HG02763 (cell line): ENCODE measurements around the gene FSIP1.

Experiments used
- ATAC-seq: cut with Tn5 transposase; IDR thresholded peaks from one replicate; pipeline ENCODE4 v1.9.1; 2021; ENCODE audit warnings: mild to moderate bottlenecking, moderate library complexity; ENCODE audit not compliant: unreplicated experiment

FSIP1 gene

DNA sequence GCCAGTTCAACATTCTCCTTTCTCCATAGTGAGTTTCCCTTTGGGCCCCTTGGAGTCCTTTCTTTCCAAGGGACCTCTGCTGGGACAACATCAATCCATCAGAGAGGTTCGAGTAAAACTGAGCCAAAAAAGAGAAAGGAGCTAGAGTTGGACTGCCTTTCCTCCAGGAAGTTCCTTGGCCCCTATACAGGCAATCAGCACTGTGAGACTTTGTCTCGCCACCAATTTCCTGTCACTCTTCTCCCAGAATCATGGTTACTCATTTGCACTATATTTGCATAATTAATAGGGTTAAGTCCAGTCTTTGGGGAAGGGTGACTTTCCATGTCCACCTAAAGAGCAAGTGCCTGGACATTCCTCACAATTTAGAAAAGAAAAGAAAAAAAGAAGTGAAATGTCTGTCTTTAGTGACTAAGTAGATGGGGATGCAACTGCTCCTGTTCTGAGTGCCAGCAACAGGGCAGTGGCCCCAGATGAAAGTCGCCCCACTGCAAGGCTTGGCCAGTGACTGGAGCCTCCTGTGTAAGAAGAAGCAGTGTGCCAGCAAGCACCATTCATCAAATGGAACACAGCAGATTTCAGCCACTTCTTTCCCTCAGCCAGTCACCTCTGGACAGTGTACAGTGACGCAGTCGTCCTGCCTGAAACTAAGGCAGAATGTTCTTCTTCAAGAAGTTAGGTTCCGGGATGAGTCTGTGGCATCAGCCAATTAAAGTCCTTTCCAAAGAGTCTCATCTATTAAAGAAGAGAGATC, 91.6 kb downstream of the FSIP1 start:
- ATAC-seq = no peak

DNA sequence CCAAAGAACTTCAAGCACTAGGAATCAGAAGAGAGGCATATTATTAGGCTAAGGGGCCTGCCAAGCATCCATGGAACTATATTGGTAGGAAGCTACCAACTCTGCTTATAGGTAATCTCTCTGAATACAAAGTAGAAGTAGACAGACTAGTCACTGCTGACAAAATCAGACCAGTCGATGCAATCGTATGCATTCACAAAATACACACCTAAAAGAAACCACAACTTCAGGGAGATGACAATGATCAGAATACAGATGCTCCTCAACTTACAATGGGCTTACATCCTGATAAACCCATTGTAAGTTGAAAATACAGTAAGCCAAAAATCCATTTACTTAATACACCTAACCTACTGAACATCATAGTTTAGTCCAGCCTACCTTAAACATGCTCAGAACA, 94.7 kb downstream of the FSIP1 start:
- ATAC-seq = no peak

DNA sequence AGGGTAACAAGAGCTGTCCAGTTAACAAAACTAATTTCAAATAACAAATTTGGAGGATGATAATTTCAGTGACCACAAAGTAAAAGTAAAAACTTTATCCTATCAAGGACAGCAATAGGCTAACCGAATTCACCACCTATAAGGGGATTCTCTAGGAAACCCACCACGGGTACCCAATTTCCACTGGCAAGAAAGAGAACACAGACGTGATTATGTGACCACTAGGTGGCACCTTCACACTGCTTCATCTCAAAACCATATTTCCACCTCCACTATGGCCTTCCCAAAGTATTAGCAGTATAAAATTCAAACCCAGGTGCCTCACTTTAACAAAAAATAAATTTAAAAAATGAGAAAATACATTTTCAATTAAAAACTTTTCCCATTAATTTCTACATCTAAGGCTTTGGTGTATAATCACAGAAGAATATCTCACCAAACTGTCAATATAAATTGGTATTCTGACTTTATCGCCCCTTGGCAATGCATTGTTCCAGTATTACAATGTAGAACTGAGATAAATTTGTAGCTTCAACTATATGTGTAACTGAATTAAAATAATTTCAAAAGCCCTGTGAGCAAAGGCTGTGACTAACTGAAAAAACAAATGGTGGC, 96.5 kb downstream of the FSIP1 start:
- ATAC-seq = no peak

DNA sequence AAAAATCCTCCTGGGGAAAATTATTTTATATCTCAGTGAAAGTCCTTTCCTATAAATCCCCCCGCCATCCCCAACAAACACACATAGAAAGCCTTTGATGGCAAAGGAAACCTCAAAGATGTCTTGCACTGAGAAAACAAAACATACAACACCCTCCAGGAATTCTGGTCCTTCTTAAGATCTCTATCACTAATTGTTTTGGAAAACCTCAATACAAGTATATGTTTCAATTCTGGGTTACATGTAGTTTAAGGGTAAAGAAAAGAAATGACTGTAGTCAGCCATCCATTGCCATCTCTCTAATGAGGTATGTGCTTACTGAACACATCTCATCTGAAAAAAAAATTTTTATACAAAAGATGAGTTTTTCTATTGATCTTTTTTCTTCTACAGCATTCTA, 97.3 kb downstream of the FSIP1 start:
- no peak for ATAC-seq

DNA sequence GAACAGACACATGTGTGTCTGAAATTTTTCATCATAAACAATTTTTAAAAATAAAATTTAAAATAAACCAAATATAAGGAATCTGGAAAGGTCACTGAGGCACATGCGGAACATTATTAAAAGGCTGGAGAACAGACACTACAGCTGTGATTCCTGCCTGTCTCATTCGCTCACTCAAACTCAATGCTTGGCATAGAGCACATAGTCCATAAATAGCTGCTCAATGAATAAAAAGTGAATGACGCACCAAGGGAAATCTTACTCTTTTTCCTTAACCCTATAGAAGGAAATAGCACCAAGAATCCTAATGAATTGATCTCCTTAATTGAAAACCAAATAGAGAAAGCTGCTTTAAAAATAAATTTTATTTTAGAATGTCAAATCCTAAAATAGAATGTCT, 98.4 kb downstream of the FSIP1 start:
- no peak for ATAC-seq

DNA sequence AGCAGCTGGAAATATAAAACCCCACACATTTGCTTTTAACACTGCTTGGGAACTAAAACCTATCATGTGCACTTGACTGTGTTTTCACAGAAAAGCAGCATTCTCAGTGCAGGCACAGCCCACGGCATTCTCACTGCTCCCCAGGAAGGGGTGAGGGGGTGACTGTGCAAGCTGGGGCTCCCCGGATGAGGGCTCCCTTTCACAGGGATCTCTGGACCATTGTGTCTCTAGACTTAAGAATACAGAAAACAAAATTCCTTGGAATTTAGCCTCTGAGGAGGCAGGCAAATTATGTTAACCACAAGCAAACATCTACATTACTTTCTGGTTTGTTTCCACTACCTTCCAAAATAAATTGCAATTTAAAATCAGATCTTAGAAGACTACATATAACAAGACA, 100.3 kb downstream of the FSIP1 start:
- ATAC-seq = no peak

DNA sequence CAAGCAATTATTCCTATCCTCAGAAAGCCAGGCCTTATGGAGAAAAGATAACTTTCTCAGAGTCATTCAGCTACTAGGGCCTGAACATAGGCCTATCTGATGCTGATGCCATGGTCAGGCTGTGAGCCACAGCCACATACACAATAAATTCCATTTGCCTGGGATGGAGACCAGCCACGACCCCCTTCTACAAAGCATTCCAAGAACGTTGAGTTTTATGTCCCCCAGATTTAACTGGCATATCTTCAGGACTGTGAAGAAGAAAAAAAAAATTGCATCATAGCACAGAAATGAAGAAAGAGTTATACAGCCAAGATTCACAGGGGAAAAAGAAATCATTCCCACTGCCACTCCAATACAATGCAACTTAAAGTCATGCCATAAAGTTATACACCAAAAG, 101.8 kb downstream of the FSIP1 start:
- ATAC-seq = no peak

DNA sequence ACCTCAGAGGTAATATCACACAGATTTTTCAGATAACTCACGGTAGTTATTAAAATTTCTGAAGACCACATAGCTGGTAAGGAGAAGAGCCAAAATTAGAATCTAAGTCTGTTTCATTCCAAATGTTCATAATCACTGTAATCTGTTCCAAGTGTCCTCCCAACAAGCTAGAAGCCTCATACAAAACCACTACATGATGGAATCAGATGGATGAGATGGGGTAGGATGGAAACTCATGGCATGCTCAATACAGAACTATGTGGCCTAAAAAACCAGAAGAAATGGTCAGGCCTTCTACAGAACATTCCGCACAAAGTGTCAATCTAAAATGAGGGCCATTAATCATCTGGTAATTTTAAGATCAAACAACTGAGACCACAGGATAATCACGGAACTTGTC, 110.0 kb downstream of the FSIP1 start:
- no peak for ATAC-seq

DNA sequence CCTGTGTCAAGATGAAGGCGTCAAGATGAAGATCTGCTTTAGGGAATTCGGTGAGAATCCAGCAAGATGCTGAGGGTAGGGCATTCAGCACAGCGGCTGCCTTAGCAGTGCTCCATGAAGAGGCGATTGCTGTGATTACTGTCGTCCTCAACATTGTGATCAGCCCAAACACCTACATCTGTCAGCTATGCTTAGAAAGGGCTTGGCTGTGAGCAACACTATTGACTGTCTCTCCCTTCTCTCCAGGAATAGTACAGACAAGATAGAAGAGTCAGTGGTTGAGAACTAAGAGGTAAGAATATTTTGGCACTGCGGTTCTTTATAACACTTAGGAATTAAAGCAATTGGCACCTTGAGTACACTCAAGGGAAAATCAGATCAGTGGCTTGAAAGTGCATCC, 110.5 kb downstream of the FSIP1 start:
- ATAC-seq = no peak

DNA sequence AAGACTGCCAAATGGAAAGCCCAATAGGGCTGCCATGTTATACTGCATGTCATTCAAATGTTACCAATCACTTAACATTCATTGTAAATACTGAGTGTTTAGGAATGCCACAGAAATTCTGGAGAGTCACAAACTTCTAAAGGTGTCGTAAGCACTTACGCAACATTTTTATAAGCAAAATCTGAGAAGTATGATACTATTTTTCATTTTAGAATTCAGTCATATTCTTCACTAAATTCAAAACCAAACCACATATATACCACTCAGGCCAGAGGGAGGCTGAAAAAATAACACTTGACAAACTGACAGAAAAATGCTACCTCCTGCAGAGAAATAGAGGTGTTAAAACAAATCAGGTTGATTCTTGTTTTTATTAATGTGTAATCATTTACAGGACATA, 112.0 kb downstream of the FSIP1 start:
- ATAC-seq = no peak

DNA sequence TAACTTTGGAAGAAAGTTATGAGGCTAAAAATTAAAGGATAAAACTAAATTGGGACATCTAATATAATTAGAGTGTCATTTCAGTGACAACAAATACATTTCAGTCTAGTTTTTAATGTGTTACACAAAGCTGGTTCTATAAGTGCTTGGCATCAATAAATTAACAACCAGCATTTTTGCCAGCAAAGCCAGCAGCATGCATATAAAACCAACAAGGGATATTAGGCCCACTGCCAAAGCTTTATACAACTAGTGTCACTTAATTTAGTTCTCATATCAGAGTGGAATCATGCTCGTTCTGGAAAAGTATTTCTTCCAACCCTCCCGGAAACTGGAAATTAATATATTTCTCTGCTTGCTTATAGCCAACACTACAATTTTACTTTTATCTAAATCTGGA, 113.0 kb downstream of the FSIP1 start:
- ATAC-seq = no peak

DNA sequence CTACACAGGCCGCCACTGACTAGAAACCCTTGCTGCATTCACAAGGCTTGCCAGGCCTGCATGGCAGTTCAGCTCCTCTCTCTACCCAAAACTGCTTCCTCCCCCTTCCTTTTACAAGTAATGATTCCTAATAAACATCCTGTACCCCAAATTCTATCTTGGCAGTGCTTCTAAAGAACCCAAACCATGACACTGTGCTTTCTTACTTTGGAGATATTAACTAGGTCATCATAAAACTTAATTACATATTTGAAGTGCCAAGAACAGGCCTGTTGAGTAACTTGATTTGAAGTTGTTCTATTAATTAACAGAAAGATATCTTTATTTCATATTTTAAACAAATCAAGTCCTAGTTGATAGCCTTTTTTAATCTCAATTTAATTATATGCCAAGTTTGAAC, 113.4 kb downstream of the FSIP1 start:
- ATAC-seq = no peak

DNA sequence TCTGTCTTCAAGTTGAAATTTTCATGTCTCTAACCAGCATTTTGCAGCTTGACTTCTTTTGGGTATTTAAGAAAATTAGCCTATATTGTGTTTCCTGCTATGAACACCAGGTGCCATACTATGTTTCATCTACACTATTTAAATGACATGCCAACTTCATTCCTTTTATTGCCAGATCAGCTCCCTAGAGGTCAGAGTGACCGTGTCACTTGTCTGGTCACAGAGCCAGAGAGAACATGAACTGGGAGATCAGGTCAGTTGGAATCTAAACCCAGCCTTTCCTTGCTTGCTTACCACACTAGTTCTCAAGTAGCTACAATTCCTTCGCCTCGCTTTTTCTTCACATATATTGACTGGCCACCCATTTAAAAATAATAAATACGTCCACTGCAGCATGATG, 114.2 kb downstream of the FSIP1 start:
- no peak for ATAC-seq

DNA sequence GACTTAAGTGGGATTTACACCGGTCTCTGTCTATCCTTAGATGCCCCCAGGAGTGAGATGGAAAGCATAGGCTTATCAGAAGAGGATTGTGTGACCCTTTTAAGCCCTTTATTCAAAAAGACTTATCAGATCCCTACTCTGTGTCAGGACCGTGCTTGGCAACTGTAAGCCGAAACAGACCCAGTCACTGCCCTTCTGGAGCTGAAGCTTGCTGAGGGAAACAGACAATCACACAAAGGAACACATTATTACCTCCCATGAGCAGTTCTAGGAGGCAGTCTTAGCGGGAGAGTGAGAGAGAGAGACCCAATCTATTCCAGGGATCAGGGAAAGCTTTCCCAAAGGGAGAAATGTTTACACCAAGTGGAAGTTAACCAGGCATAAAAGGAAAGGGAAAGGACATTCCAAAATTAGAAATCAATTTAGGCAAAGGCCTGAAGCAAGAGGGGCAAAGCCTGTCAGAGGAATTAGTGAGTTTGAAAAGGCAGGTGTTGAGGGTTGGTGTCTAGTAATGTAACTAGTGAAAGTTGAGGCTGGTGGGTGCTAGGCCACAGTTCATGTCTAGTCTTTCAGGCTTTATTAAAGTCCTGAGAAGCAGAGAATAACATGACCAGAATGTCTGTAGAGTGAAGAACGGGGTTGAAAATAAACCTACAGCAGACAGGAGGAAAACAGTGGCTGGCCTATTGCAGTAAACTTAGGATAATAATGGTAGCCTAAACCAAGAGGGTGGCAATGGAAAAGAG, 115.1 kb downstream of the FSIP1 start:
- ATAC-seq = no peak

DNA sequence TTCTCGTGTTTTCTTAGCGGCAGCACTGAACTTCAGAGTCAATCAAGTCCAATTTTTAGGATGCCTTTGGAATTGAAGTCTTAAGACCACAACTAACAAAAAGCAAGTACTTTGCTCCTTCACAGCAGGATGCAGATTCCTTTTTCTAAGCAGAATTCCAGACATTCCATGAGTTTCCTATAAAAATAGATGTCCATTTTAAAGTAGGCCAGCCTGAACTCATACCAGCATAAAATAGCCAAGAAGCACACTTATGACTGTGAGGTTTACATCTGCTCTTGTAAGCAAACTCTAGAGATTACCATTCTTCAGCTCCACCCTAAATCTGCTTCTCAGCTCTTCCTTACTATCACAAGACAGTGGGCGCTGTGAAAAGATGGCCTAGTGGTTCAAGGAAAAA, 116.0 kb downstream of the FSIP1 start:
- no peak for ATAC-seq

DNA sequence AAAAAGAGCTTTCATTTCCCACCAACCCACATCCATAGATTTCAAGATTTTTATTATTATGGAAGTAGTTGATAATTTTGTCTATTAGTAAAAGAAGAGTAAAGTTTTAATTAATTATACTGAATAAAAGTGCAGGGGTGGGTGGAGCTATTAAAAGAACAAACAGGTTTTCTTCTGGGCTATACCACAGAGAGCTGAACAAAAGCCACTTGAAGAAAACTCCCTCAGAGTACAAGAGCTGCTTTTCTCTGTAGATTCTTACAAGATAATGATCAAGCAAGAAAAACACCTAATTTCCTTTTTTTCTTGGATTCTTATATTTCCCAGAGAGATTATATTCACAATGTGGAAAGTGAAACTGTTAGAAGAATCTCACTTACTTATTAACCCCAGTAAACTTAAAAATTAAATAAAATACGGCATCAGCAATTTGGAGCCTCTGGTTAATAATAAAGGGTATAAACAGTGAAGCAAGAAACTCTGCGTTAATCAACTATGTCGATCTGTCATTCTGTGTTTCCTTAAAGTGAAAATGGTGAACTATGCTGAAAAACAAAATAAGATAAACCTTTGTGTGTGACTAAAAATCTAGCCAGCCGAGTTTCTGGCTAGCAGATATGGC, 116.9 kb downstream of the FSIP1 start:
- ATAC-seq = no peak

DNA sequence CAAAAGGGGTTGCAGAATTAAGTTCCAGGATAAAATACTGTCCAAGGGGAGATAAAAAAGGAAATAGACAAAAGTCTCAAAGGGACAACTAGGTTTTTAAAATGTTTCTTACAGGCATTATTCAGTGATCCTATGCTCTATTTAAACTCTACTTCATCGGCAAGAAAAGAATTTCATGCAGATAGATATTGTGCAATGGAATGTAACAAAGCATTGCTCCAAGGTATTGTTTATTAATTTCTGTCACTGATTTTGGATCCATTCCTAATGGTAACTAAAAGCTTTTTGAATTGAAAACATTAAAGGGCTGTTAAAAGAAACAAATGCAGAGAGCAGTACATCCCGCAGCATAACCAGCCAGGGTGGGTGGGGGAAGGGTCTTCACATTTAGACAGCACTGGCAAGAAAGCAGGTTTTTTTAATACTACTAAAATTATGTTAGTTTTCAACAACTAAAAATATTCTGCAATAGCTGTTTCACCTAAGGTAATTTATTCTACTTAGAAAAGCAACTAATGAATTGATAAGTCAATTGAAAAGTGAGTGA, 118.9 kb downstream of the FSIP1 start:
- no peak for ATAC-seq

DNA sequence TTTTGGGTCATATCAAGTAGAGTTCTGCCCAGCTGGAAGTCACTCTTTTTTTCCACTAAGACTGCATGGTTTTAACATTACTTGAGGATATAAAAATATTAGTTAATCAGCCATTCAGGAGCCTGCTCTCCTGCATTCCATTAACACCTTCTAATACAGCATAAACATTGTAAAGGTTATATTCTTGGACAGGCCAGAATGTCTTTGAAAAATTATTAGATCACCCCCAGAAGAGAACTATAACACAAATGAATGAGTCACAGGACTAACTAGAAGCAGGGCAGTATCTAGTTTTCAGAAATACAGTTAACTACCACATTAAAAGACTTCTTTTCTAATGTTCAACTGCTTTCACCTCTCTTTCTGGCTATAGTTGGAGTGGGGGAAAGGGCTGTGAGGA, 120.9 kb downstream of the FSIP1 start:
- ATAC-seq = no peak

DNA sequence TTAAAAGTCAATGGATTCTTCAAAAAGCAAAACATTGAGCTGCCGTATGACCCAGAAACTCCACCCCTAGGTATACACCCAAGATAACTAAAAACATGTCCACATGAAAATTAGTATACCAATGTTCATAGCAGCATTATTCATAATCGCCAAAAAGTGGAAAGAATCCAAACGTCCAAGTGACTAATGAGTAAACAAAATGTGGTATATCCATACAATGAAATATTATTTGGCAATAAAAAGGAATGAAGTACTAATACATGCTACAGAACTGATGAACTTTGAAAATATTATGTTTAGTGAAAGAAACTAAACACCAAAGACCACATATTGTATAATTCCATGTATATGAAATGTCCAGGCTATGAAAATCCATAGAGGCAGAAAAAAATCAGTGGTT, 123.9 kb downstream of the FSIP1 start:
- ATAC-seq = no peak

DNA sequence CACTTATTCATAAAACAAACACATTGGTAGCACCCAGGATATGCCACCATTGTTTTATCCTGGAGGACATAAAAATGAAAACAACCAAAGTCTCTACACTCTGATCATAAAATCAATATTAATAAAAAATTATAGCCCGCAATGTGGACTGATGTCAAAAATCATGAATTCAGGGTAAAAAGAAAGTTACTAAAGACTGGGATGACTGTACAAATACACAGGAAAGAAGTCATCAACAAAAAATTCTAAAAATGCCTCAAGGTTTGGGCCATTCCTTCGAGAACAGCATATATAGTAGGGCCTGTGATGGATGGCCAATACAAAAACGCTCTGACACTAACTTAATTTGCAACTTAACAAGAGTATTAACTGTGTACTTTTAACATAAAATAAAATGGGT, 125.0 kb downstream of the FSIP1 start:
- no peak for ATAC-seq

DNA sequence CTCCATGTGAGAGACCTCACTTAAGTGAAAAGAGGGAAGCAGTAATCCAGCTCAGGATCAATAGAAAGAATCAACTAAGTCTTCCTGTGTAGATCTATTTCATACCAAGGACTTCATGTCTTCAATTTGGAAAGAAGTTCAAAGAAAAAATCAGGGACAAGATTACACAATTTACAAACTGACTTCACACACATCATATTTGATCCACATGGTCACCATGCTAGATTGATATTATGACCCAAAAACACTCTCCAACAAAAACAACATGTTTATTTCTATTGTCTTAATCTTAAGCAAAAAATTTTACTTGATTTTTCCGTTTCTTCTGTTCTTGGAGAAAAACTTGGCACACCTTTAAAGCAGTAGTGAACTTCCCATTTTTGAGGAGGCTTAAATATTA, 125.5 kb downstream of the FSIP1 start:
- no peak for ATAC-seq

DNA sequence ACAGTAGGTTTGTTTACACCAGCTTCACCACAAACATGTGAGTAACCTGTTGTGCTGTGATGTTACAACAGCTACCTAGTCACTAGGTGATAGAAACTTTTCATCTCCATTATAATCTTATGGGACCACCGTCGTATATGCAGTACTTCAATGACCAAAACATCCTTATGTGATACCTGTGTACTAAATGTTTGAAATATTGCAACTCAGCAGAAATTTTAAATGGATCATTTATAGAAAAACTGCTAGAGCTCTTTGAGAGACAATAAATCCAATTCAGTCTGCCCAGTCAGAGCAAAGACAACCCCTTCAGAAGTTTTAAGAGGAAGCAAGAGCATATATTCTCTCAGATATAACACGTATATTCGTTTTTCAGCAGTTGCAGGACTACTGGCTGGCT, 128.3 kb downstream of the FSIP1 start:
- no peak for ATAC-seq
